Hematopoietic multipotent progenitor cell treated with erythropoietin and hydrocortisone succinate and interleukin-3 and kit ligand, for 17 days (in vitro differentiated cells): ENCODE results near the gene CSAD.
"Not testable (repeated sequence)": the region's sequence is repeated elsewhere in the genome, so short reads cannot be mapped to it uniquely, and the experiment has no call there.

Experiments
- DNase-seq: peaks from one replicate; pipeline ENCODE4 v3.0.0-alpha.2; 2015; ENCODE audit warnings: low spot score

The CSAD gene

DNA sequence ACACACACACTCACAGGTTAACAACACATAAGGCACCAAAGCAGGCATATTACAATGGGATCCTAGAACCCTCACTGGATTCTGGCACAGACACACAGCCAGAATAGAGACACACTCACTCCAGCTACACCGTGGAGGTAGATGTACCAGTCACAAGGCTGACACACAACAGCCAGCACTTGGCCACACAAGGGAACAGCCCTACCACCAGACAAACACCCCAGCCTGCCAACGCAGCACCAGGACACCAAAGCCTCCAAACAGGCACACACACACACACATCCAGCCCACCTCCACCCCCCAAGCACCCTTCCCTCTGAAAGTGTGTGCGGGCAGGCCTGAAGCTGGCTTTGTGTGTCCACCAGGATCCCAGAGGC, 37.2 kb upstream of the CSAD start:
- no peak for DNase-seq

- peak; percentile 26 for DNase-seq
Measured at GRCh38 chr12:53217051-53217930, 36.6 kb upstream of the CSAD start.

DNA sequence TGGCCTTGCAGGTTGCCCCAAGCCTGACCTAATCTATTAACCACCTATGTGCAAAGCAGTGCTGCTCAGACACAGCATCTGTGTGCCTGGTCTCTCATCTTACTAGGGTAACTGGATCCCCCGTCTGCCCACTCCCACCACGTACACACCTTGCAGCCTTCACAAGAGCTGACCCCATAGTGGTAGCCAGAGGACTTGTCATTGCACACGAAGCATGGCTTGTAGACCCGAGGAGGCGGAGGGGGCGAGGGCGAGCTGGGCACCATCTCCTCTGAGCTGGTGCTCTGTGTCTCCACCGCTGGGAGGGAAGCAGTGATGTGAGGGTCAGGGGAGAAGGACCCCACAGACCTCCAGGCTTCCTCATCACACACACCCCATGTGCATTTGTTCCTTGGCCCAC, 34.8 kb upstream of the CSAD start:
- no peak for DNase-seq

DNA sequence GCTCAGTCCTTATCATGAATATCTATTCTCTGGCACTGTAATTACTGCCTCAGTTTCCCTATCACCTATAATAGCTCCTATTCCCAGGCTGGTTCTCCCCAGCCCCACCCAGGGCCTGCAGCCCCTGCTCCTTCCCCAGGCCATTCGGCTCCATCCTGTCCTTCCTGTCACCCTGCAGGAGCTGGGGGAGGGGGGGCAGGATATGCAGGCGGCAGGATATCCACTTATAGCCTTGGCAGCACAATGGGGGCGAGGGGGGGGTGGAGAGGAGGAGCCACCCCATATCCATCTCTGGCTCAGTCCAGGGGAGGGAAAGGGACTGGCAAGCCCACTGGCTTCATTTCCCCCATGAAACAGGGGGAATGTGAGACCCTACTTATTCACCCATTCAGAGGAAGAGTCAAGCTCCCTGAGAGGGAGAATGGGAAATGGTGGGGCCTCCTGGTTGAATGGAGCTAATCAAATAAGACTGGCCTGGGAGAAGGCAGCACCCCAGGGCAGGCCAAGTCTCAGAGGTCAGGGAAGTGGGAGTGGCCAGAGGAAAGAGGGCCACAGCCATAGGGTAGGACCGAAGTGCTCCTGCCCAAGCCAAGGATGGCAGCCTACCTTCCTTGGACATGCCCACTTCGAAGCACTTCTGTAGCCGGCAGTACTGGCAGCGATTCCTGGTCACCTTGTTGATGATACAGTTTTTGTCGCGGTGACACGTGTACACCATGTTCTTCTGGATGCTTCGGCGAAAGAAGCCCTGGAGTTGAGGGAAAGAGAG, 34.1 kb upstream of the CSAD start:
- no peak for DNase-seq

DNA sequence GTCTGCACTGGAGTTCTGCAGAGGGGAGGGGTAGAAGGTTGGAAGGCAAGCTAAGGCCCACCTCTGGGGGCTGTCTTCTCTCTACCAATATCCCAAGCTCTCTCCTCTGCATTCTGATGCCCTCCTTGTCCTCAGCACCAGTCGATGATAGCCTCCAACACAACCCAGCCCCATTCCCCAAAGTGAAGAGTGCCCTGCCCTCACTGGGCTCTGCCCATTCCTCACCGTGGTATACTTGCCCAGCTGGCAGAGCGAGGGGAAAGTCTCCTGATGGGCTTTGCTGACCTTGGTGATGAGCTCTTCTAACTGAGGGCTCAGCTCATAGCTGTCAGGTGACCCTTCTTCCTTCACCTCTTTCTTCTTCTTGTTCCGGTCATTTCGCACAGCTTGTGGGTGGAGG, 33.5 kb upstream of the CSAD start:
- DNase-seq = no peak

GRCh38 chr12:53213348-53213747, 32.6 kb upstream of the CSAD start:
- DNase-seq = peak; percentile 78

DNA sequence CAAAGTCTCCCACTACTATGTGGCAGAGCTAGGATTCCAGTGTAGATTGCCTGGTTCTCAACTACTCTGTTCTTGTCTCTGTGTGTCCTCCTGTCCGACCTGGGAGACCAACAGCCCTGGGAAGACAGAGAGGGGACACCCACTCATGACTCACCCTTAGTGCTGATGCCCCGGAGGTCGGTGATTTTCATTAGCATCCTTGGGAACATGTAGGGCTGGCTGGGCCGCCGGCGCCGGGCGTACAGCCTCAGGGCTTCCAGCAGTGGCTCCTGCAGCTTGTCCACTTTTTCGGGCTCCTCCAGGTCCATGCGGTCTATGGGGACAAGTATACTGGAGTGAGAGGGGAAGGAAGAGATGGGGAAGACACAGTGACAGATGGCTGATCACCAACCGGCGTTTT, 32.2 kb upstream of the CSAD start:
- no peak for DNase-seq

- no peak for DNase-seq
Measured at GRCh38 chr12:53211476-53212381, 31.0 kb upstream of the CSAD start.

DNA sequence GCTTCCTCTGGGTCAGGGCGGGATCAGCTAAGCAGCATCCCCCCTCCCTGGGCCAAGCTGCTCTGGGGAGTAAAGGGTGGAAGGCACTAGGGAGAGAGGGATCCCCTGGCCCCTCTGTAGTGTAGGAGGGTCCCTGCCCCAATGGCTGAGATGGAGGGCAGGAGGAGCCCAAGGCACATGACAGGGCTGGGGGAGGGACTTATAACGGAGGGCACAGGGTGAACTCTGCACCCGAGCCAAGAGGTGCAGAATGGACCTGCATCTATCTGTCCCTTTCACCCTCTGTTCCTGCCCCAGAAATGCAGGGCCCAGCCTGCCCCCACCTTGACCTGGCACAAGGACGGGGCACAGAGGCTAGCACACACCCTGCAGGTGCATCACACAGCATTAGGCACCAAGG, 30.1 kb upstream of the CSAD start:
- no peak for DNase-seq

GRCh38 chr12:53208877-53209463, 28.2 kb upstream of the CSAD start:
- no peak for DNase-seq

GRCh38 chr12:53208435-53208834, 27.7 kb upstream of the CSAD start:
- DNase-seq = no peak

GRCh38 chr12:53207042-53207441, 26.3 kb upstream of the CSAD start, which contains the start of gene ITGB7:
ITGB7 (minus strand) TSS chr12:53207251; CDS start chr12:53200443, 6,808 bp downstream.
- no peak for DNase-seq

DNA sequence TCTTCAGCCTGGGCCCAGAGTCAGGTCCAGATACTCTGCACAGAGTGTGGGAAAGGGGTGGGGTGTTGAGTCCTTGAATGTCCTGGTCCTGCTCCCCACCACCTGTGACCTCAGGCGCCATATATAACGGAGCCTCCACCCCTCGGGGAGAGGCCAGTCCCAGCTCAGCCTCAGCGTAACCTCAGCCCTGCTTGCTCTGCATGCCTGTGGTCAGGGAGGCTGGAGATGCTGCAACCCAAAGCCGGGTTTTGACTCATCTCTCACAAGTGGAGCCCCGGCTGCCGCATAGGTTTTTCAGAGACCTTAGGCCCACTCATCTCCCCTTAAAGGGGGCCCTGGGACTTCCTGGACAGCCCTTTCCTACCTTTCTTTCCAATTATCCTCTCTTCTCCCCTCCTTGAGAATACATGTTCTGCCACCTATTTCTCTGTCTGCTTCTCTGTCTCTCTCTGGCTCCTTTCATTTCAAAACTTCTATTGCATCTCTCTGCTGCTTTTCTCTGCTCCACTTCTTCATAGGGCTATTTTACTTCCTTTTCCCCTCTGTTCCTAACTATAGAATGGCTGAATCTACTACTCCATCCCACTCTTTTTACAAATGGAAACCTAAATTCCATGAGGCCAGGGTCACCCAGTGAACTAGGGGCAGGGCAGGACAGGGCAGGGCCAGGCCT, 25.2 kb upstream of the CSAD start:
- DNase-seq = no peak

DNA sequence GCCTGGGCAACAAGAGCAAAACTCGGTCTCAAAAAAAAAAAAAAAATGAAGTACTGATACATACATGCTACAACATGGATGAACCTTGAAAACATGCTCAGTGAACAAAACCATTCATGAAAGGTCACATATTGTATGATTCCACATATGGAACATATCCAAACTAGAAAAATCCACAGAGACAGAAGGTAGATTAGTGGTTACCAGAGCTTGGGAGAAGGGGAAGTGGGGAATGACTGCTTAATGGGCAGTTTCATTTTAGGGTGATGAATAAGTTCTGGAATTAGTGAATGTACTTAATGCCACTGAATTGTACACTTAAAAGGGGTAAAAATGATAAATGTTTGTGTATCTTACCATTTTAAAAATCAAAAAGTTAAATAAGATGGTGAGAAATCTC, 23.6 kb upstream of the CSAD start:
- no peak for DNase-seq

DNA sequence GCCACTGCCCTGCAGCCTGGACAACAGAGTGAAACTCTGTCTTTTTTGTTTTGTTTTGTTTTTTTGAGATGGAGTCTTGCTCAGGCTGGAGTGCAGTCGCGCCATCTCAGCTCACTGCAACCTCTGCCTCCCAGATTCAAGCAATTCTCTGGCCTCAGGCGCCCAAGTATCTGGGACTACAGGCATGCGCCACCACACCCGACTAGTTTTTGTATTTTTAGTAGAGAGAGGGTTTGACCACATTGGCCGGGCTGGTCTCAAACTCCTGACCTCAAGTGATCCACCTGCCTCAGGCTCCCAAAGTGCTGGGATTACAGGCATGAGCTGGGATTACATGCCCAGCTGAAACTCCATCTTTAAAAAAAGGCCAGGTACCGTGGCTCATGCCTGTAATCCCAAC, 21.6 kb upstream of the CSAD start:
- not testable (repeated sequence) for DNase-seq

DNA sequence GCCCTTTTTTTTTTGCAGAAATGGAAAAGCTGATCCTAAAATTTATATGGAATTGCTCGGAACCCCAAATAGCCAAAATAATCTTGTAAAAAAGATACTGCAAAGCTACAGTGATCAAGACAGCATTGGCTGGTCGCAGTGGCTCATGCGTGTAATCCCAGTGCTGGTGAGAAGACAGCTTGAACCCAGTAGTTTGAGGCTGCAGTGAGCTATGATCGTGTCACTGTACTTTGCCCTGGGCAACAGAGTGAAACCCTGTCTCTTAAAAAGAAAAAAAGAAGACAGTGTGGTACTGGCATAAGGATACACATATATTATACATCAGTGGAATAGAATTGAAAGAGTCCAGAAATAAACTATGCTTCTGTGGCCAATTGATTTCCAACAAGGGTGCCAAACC, 20.9 kb upstream of the CSAD start:
- no peak for DNase-seq

DNA sequence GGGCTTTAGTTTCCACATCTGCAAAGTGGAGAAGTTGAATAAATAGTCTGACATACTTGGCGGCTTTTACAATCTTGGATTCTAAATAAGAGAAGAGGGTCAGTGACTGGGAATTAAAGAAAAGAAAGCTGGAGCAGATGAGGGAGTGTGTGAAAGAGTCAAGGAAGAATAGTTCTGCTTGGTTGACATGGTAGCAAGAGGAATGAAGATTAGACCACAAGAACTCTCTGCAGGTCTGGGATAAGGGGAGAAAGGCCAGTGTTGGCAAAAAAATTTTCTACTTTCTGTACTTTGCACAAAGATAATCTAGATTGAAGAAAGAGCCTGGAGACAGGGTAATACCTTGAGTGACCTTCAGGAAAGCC, 20.4 kb upstream of the CSAD start:
- DNase-seq = no peak

- no peak for DNase-seq
Measured at GRCh38 chr12:53200458-53201176, 19.9 kb upstream of the CSAD start.

DNA sequence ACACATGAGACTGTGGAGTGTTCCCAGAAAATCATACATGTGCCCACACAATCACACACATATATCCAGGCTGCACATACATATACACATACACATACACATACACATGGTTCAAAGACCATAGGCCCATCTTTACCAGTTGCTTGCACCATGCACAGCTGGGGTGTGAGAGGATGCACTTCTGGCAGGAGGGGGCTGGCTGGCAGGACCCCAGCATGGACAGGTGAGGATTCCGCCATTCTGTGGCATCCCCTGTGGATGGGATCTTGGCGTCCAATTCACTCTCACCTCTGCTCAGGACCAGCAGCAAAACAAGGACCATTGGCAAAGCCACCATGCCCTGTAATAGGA, 19.4 kb upstream of the CSAD start:
- DNase-seq = no peak

DNA sequence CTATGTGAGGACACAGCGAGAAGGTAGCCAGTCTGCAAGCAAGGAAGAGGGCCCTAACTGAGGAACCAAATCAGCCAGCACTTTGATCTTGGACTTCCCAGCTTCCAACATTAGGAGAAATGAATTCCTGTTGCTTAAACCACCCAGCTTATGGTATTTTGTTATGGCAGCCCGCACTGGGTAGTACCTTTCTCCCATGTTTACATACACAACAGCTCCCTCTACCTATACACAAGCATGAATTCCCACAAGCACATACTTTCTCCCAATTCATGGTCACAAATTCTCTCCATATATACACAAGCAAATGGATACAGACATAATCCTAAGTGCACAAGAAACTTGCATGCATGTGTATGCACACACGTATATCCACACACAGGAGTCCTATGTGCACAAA, 19.0 kb upstream of the CSAD start:
- no peak for DNase-seq
